Esophagus muscularis mucosa (tissue), 4 donors: ENCODE results near the gene MRPL22. TPM values are rescaled to one million over a fixed set of nuclear protein-coding genes. Genes with fewer than 3 reads are reported as not detected.

Experiments used
- DNase-seq: peaks from one replicate; pipeline ENCODE4 v3.0.0-alpha.2; 2017; ENCODE audit errors: extremely low spot score
- H3K27ac ChIP-seq, 4 donors: fragments of 200-600 bp; sonication (generic); replicated peaks in 1 of 4; 1 replicate in 3 of 4; 2 replicates in 1 of 4; pipeline ENCODE4 v1.5.1; 2016 to 2019; ENCODE audit warnings: mild to moderate bottlenecking in 1 of 4
- H3K27me3 ChIP-seq, 4 donors: fragments of 200-600 bp; sonication (generic); one replicate each; pipeline versions ENCODE4 v1.5.1 to v1.6.0; 2016 to 2019
- H3K36me3 ChIP-seq, 4 donors: fragments of 200-600 bp; sonication (generic); one replicate each; pipeline ENCODE4 v1.5.1; 2016 to 2019
- H3K4me1 ChIP-seq, 4 donors: fragments of 200-600 bp; sonication (generic); one replicate each; pipeline ENCODE4 v1.5.1; 2016 to 2019
- H3K4me3 ChIP-seq, 4 donors: fragments of 200-600 bp; sonication (generic); 1 replicate in 2 of 4; 2 replicates in 2 of 4; pipeline ENCODE4 v1.5.1; 2016 to 2019; ENCODE audit warnings: mild to moderate bottlenecking in 4 of 4, moderate library complexity in 1 of 4
- H3K9me3 ChIP-seq, 4 donors: fragments of 200-600 bp; sonication (generic); 1 replicate in 3 of 4; 2 replicates in 1 of 4; pipeline ENCODE4 v1.5.1; 2016 to 2019
- EP300 ChIP-seq: sonication (generic); formaldehyde crosslinking; IDR thresholded peaks from one replicate; pipeline ENCODE4 v1.6.1; 2017; ENCODE audit warnings: antibody characterized with exemption
- POLR2A ChIP-seq: fragments of 450-650 bp; IDR thresholded peaks from one replicate; pipeline ENCODE4 v1.6.1; 2017; ENCODE audit warnings: antibody characterized with exemption, moderate library complexity, mild to moderate bottlenecking, low read depth
- POLR2AphosphoS5 ChIP-seq, 2 donors: sonication (generic); formaldehyde crosslinking; IDR thresholded peaks; one replicate each; pipeline ENCODE4 v1.6.1; 2017; ENCODE audit warnings: antibody characterized with exemption in 2 of 2
- WGBS: methylation state at CpG from one replicate; pipeline ENCODE4 v1.1.5; 2018; 5-methylcytosine and 5-hydroxymethylcytosine counted together
- intact Hi-C: fragments of 100-400 bp; cut with DNase I; formaldehyde crosslinking; loops from one replicate; pipeline ENCODE4 v1.15.1; 2023
- total RNA-seq, 4 donors: library from RNA; depleted of rRNA; stranded (reverse); fragments of >200 nt; gene quantifications; one replicate each; pipeline versions ENCODE4 v1.1.0 to v1.2.1, GENCODE V29; 2016
- TF ChIP-seq, protein P1 (sequence below), 3 experiments: fragments of 200-600 bp in 2 of 3; fragments of 450-650 bp in 1 of 3; sonication (generic) in 2 of 3; IDR thresholded peaks; one replicate each; pipeline ENCODE4 v1.5.1; 2017 to 2019; ENCODE audit warnings: antibody characterized with exemption in 3 of 3, mild to moderate bottlenecking in 2 of 3, moderate library complexity in 1 of 3

The MRPL22 gene
- total RNA-seq, 4 donors from 2014 or later, result 8.7 to 31.4 (median 17.2) TPM

DNA sequence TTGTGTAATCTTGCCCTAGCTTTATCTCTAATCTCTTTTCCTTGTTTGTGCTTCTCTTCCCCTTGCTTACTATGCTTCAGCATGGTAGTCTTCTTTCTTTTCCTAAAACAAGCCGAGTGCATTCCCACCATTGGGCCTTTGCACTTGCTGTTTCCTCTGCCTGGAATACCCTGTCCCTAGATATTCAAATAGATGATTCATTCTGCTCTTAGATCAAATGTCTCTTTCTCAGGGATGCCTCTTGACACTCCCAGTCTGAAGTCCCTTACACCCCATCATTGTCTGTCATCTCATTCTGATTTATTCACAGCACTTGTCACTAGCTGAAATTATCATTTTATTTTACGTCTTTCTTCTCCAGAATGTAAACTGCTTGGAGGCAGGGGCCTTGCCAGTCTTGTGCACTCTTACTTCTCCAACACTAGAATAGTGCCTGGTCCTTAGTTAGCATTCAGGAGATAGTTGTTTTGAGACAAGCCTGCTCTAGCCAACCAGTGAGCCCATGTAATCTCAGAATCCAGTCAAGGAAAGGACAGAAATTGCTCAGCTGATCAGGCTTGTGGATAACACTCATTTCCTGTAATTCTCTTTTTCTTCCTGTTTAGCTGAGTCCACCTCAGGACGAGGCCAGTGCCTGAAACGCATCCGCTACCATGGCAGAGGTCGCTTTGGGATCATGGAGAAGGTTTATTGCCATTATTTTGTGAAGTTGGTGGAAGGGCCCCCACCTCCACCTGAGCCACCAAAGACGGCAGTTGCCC lies 25.4 kb downstream of the MRPL22 start:
- TF ChIP-seq EP300 (no peak), POLR2AphosphoS5 (IDR thresholded peaks at IDR 0.05) (peak in 1 of 2 donors; percentile 27)
- peak overlapping the region in 1 of 4 donors; percentile 24 for H3K27ac ChIP-seq
- no peaks in the 10 kb centered on the region for H3K27me3 ChIP-seq
- peaks cover 7 to 70% (median 35%) of the 10 kb centered on the region in 4 donors for H3K36me3 ChIP-seq
- H3K9me3 ChIP-seq, result no peaks in the 10 kb centered on the region
- no peak overlapping the region for H3K4me3 ChIP-seq
- no peaks in the 10 kb centered on the region for H3K4me1 ChIP-seq
- WGBS, result 77% methylated on average over 7 of the region's 7 CpGs
- no peak for DNase-seq
- intact Hi-C loops, result no loop called here

DNA sequence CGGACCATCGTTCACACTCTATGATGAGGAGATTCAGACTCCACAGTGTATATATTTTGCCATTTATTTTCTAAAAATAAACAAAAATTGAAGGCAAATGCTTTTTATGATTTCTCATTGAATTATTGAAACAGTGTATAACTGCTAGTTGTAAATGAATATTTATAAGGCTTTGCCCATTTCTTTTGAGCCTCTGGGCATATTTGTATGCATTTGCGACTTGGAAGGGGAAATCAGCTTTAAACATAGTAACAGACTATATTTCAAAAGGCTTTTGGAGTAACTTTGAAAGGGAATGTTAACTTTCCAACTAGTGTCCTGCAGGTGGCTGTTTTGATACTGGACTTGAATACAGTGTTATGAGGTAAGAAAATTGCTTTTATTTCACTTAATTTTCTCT lies 26.0 kb downstream of the MRPL22 start:
- DNase-seq, result no peak
- 91% methylated on average over 3 of the region's 3 CpGs for WGBS
- Histone ChIP-seq H3K27ac (no peak overlapping the region), H3K4me3 (no peak overlapping the region), H3K27me3 (no peaks in the 10 kb centered on the region), H3K36me3 (peaks cover under 1 to 64% (median 29%) of the 10 kb centered on the region in 4 donors), H3K9me3 (no peaks in the 10 kb centered on the region), H3K4me1 (no peaks in the 10 kb centered on the region)
- TF ChIP-seq EP300, result no peak
- no peak for TF ChIP-seq POLR2A
- intact Hi-C loops, result no loop called here

DNA sequence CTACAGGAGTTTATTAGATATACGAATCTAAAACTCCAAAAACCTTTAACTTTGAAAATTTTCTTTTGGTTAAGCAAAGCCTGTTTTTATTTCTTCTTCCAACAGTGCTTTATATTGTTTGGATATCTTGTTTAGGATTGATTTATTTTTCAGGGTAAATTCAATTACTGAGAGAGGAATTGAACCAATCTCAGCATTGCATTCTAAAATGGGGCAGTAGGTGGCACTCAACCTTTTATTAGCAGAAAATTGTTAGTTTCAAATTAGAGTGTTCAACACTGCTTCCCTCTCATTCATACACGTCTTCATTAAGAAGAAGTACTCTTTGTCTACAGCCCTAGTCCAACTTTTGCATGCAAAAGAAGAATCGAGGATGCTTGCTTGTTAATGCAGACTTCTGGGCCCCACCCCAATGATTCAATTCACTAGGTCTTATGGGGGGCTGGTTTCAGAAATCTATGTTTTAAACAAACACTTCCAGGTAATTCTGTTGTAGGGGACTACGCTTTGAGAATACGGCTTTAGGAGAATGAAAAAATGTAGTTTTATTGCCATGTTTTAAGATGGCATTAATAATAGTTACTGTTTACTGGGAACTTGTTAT lies 26.6 kb downstream of the MRPL22 start:
- H3K27me3 ChIP-seq, result no peaks in the 10 kb centered on the region
- intact Hi-C loops, result no loop called here
- no peak overlapping the region for H3K4me3 ChIP-seq
- no peaks in the 10 kb centered on the region for H3K9me3 ChIP-seq
- no peaks in the 10 kb centered on the region for H3K4me1 ChIP-seq
- WGBS, result 78% methylated on average over 5 of the region's 5 CpGs
- TF ChIP-seq POLR2AphosphoS5 (IDR thresholded peaks at IDR 0.05), result no peak
- no peak for TF ChIP-seq POLR2A
- TF ChIP-seq, protein P1, sequence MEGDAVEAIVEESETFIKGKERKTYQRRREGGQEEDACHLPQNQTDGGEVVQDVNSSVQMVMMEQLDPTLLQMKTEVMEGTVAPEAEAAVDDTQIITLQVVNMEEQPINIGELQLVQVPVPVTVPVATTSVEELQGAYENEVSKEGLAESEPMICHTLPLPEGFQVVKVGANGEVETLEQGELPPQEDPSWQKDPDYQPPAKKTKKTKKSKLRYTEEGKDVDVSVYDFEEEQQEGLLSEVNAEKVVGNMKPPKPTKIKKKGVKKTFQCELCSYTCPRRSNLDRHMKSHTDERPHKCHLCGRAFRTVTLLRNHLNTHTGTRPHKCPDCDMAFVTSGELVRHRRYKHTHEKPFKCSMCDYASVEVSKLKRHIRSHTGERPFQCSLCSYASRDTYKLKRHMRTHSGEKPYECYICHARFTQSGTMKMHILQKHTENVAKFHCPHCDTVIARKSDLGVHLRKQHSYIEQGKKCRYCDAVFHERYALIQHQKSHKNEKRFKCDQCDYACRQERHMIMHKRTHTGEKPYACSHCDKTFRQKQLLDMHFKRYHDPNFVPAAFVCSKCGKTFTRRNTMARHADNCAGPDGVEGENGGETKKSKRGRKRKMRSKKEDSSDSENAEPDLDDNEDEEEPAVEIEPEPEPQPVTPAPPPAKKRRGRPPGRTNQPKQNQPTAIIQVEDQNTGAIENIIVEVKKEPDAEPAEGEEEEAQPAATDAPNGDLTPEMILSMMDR (IDR thresholded peaks at IDR 0.05), result peak in 2 of 3 experiments; percentile 27 to 45
- no peak for TF ChIP-seq EP300
- no peak overlapping the region for H3K27ac ChIP-seq
- peaks cover 0 to 58% (median 26%) of the 10 kb centered on the region in 4 donors for H3K36me3 ChIP-seq
- DNase-seq, result no peak

DNA sequence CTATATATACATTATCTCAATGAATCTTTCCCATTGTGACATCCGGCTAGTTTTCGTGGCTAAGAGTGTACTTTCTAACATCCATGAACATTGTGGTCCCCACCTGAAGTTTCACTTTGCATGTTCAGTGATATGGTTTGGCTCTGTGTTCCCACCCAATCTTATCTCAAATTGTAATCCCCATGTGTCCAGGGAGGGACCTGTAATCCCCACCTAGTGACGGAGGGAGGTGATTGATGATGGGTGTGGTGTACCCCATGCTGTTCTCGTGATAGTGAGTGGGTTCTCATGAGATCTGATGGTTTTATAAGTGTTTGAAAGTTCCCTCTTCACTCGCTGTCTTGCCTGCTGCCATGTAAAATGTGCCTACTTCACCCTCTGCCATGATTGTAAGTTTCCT lies 28.1 kb downstream of the MRPL22 start:
- Histone ChIP-seq H3K4me1 (no peaks in the 10 kb centered on the region), H3K4me3 (no peak overlapping the region), H3K9me3 (no peaks in the 10 kb centered on the region), H3K36me3 (peaks cover 0 to 50% (median 23%) of the 10 kb centered on the region in 4 donors), H3K27me3 (no peaks in the 10 kb centered on the region), H3K27ac (no peak overlapping the region)
- DNase-seq, result no peak
- intact Hi-C loops, result no loop called here
- WGBS, result 95% methylated on average over 5 of the region's 5 CpGs
- TF ChIP-seq EP300, result no peak

DNA sequence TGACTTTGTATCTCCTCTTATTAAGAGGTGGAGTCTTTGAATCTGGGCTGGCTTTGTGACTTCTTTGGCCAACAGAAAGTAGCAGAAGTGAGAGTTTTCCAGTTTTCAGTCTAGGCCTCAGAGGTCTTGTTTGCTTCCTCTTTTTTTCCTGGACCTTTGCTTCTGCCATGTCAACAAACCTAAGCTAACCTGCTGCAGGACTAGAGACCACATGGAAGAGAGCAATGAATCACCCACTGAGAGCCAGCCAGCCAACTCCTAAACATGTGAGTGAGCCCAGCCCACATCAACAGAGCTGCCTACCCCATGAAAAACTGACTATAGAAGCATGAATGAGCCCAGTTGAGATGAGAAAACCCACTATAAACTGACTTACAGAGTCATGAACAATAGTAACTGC lies 29.9 kb downstream of the MRPL22 start:
- DNase-seq, result no peak
- no peaks in the 10 kb centered on the region for H3K4me1 ChIP-seq
- no peak overlapping the region for H3K4me3 ChIP-seq
- no peaks in the 10 kb centered on the region for H3K27me3 ChIP-seq
- TF ChIP-seq EP300 (no peak), POLR2A (no peak)
- H3K27ac ChIP-seq, result no peak overlapping the region
- H3K9me3 ChIP-seq, result no peaks in the 10 kb centered on the region
- intact Hi-C loops, result loop anchor here (2.0 kb wide), 1 partner anchor 176 kb away; no protein-coding TSS in a partner anchor
- peaks cover 0 to 49% (median 23%) of the 10 kb centered on the region in 4 donors for H3K36me3 ChIP-seq

DNA sequence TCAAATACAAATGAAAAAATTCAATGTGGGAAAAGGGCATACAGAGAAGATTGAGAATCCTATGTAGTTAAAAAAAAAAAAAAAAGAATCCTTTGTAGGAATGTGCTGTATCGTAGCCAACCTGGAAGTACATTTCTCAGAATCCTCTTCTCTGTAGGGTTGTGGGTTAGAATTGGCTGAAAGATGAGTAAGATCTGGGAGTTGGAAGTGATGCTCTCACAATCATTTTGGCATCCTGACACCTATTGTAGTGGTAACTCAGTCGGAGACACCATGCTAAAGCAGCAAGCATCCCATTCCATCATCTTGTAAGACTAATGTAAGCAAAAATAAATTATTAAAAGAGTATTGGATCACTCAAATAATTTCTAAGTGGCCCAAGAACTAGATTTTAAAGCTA lies 30.6 kb downstream of the MRPL22 start:
- Histone ChIP-seq H3K9me3 (no peaks in the 10 kb centered on the region), H3K27me3 (no peaks in the 10 kb centered on the region), H3K4me1 (no peaks in the 10 kb centered on the region), H3K27ac (no peak overlapping the region), H3K36me3 (peaks cover 0 to 49% (median 19%) of the 10 kb centered on the region in 4 donors), H3K4me3 (no peak overlapping the region)
- 86% methylated on average over 2 of the region's 2 CpGs for WGBS
- DNase-seq, result no peak
- intact Hi-C loops, result loop anchor here (2.0 kb wide), 1 partner anchor 175 kb away; no protein-coding TSS in a partner anchor
- TF ChIP-seq, protein P1 (IDR thresholded peaks at IDR 0.05), result no peak
- no peak for TF ChIP-seq EP300
- no peak for TF ChIP-seq POLR2AphosphoS5 (IDR thresholded peaks at IDR 0.05)
- no peak for TF ChIP-seq POLR2A
